Hematopoietic multipotent progenitor cell treated with erythropoietin and hydrocortisone succinate and interleukin-3 and kit ligand, for 17 days (in vitro differentiated cells): Measurements from ENCODE around the gene BCAR1.
"Not testable (repeated sequence)": the region's sequence is repeated elsewhere in the genome, so short reads cannot be mapped to it uniquely, and the experiment has no call there.

Source experiments
- DNase-seq: peaks from one replicate; pipeline ENCODE4 v3.0.0-alpha.2; 2015; ENCODE audit warnings: low spot score

BCAR1 gene

DNA sequence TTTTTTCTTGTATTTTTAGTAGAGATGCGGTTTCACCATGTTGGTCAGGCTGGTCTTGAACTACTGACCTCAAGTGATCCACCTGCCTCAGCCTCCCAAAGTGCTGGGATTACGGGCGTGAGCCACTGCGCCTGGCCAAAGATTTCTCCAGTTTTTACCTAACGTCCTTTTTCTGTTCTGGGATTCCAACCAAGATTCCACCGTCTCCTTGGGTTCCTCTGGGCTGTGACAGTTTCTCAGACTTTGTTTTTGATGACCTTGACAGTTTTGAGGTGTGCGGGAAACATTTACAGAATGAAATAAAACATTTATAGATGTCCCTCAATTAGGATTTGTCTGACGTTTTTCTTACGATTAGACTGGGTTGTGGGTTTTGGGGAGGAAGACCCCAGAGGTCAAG lies 17.9 kb upstream of the BCAR1 start:
- DNase-seq, result not testable (repeated sequence)

DNA sequence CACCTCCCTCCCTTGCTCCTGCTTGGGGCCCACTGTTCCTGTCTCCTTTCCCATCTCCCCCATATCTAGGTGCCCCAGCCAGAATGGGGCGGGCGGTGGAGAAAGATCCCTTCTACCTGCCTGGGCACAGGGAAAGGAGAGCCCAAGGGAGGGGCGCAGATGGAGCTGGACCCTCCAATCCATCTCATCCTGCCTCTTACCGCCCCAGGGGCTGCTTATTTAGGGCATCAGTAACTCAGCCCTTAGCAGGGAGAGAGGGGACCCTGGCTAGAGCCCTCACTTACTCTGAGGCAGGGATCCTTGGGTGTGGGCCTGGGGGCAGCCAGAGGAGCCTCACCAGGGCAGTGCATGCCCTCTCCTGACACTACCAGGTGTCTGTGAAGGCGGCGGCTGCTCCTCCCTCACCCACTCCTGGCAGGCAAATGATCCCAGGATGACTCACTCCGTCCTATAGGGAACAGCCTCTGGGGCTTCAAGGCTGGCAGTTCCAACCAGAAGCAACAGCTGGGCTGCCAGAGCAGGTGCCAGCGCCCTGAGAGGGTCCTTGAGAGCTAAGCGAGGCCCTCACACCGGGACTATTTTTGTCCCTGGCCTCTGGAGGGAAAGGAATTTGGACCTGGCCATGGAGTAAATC lies 16.3 kb upstream of the BCAR1 start:
- no peak for DNase-seq

DNA sequence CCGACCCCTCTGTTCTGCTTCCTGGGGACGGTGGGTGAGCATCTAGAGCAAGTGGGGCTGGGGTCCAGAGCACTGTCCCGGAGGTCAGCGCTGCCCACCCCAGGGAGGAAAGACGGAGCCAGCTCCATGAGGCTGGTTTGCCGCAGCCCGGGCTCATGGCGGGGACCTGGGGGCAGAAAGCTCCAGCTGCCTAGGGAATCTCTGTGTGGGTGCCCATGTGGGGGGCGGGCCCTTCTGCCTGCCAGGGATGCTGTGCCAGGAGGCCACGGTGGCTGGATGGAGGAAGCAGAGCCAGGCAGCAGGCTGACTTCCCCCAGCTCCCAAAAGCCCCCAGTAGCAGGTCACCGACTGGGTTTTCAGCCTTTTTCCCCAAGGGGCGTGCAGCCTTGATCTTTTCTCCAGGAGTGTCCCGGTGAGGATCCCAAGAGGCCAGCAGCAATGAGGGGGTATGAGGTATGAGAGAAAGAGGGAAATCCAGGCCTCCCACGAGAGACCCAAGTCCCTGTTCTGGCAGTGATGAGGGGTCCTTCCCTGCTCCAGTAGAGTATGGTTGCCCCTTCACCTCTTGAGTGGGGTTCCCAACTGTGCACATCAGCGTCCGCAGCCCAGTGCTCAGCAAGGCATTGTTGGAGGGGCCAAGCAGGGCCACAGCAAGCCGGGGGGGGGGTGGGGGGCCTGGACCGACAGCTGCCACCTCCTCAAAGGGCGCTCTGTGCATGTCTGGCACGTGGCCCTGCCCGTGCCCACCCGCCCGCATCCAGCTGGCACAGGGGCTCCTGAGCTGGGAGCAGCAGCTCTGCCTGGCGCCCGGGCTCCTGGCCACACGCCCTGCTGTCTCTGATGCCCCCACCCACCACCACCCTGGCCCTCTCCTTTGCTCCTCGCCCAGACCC lies 15.6 kb upstream of the BCAR1 start:
- no peak for DNase-seq

DNA sequence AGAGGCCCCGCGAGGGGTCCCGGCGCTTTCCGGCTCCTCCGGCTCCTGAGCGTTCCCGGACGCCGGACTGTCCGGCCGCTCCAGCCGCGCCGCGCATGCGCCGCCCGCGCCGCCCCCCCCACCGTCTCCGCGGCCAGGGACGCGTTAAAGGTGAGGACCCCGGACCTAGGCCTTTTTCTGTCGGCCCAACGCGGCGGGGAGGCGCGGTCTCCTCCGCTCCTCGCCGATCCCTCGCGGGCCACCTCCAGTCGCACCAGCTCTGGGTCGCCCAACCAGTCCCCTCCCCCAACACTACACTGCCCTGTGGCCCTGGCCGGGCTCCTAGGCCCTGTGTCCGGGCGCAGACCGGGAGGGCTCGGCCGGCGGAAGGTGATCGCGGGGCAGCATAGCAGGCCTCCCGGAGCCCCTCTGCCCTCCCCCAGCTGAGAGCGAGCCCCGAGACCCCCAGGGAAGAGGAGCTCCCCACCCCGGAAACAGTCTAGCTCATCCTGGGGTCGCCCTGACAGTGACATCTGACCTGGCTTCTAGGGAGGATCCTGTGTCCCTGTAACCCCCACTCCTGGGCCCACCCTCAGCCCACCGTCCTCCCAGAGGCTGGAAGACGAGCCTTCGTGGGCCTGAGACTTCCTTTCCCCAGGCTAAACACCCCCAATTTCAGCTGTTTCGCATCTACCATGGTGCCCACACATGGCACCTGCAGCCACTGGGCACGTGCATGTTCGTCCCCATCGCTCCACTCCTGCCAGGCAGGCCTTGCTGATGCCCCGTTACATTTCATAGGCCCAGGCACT lies 14.7 kb upstream of the BCAR1 start:
- peak; percentile 55 for DNase-seq

DNA sequence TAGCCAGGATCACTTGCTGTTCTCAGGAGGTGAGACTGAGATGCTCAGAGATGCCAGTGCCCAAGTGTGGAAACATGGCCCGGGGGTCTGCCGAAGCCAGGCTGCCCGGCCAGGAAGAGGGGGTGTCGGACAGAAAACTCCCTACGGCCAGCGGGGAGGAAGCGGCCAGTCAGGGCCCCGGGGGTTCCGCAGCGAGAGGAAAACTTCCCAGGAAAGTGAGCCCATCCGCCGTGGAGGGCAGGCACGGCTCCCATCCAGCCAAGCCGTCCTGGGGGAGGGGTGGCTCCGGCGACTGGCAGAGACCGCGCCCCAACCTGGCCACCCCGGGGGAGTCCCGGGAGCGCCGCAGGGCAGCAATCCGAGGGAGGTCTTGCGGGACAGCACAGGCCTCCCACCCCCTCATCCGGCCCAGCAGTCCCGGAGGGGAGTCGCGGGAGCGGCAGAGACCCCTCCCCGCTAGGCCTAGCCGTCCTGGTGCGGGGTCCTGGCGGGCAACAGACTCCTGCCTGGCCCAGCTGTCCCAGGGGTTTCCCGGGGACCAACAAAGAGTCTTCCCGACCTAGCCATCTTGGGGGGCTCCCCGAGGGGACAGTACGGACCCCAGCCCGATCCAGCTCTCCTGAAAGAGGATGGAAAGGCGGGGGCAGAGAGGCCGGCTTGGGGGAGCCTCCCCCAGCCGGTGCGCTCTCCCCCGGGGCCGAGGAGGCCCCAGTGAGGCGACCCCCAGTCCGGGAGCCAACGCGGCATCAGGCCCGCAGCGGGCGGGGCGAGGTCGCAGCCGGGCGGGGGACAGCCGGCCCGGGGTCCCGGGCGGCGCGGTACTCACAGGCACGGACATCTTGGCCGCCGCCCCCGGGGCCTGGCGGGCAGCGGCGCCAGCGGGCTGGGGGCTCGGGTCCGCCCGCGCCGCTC lies 13.8 kb upstream of the BCAR1 start:
- no peak for DNase-seq

DNA sequence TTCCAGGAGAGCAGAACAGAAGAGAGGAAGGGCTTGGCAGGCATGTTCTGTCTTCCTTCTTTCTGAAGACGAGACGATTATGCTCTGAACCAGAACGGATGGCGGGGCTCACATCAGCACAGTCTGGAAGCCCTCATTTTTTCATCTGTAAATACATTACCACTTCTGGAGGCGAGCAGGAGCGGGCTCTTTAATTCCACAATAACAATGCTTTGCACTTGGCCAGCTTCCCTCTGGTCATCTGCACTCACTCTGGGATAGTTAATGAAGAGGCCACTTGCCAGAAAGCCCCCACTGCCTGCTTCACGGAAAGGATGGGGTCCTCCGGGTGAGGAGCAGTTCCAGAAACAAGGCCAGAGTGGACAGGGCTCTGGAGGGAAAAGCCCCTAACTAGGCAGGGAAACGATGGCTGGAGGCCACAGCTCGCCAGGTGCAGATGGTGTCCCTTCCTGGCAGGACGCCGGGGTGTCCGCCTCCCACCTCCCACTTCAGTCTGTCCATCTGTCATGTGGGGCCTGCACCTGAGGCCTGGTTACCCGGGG lies 13.1 kb upstream of the BCAR1 start:
- DNase-seq, result no peak

DNA sequence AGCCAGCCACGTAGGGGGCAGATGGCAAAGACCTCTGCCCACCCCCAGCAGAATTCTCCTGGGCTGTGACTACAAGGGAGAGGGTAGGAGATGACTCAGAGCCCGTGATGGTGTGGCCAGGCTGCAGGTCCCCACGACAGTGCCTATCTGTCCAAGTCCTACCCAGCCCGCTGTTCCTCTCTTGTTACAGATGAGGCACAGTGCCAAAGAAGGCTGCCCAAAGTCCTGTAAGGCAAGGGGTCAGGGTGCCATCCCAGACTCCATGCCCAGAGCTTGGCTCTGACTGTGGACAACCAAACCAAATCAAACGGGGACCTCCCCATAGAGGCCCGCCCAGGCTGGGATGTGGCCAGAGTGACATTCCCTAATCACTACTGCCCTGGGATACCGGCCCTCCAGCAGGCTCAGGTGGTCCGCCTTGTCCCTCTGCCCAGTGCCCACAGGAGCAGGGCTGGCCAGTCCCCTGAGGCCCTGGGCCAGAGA lies 12.6 kb upstream of the BCAR1 start:
- DNase-seq, result no peak

DNA sequence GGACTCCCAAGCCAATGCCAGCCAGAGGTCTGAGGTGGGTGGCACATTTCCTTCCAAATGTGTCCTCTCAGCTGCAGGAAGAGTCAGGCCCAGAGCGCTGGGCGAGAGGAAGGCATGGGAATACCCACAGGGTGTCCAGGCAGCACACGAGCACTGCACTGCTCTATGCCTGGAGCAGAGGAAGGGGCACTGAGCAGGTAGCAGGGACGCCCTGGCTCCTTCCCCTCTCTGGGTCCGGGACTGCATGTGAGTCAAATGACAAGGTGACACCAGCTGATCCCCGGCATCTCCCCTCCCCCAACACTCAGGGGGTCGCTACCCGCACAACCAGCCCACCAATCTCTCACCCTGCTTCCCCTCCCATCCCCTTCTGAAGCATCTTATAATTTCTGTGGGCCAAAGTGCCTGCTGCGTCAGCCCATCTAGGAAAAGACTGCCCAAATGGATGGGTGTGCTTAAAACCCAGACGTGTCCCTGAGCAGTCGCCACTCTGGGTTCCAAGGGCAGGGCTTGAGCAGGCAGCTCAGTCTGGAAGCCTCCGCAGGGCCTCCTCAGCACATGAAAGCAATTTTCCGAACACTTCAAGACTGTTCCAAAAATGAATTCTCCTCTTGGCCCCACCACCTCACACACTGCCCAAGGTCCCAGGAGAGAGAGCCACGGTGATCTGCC lies 12.0 kb upstream of the BCAR1 start:
- DNase-seq, result no peak

DNA sequence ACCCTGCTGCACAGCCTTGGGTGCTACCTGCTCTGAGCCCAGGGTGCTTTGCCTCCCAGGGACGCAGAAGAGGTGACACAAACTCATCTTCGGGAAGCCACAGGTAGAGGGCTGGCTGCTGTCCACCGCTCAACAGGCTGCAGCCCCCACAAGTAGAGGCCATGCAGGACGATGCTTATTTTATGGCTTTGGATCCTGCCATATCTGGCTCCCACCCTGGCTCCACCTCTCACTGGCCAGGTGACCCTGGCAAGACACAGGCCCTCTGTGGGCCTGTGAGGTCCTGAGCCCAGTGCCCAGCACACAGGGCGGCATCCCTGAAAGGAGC lies 11.3 kb upstream of the BCAR1 start:
- DNase-seq, result no peak

DNA sequence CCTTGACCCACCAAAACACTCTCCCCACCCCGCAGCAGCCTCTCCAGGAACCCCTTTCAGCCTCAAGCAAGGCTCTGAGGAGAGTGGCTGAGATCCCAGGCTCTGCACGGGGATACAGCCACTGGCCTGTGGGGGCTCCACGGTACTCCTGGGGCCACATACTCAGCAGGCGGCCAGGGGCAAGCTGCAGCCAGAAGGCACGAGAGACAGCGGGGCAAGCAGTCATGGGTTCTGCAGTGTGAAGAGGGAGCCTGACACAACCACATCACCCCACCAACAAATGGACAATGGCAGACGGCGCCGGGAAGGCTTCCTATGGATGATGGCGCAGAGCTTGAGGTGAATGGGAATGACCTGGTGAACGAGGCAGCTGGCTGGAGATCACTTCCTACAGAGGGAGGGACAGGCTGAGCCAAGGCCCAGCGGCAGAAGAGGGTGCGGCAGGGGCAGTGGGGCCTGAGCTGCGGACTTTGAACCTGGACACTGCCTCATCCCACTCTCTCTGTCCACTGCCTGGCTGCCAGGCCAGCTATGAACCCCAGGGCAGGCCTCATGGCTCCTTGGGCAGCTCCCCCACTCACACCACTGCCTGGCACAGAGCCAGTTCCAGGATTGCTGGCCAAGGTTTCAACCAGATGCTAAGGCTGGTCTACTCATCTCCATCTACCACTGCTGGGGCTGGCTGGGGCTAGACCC lies 10.8 kb upstream of the BCAR1 start:
- no peak for DNase-seq

DNA sequence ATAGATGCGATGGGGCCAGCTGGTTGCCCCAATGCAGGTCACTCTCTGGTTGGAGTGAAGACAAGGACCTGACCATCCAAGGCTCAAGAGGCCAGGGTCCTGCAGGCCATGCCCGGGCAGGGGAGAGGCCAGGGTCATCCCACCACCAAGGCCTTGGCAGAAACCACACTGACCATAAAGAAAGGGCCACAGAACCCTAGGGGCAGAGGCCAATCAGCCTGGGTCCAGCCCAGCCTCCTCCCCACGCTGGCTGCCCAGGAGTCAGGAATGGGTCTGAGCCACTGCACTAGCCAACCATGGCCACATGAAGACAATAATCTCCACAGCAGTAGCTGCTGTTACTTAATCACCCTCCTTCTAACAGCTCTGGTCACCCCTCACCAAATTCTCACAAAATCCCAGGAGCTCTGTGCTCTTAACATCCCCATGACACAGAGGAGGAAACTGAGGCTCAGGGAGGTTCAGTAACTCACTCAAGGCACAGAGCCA lies 10.2 kb upstream of the BCAR1 start:
- no peak for DNase-seq

DNA sequence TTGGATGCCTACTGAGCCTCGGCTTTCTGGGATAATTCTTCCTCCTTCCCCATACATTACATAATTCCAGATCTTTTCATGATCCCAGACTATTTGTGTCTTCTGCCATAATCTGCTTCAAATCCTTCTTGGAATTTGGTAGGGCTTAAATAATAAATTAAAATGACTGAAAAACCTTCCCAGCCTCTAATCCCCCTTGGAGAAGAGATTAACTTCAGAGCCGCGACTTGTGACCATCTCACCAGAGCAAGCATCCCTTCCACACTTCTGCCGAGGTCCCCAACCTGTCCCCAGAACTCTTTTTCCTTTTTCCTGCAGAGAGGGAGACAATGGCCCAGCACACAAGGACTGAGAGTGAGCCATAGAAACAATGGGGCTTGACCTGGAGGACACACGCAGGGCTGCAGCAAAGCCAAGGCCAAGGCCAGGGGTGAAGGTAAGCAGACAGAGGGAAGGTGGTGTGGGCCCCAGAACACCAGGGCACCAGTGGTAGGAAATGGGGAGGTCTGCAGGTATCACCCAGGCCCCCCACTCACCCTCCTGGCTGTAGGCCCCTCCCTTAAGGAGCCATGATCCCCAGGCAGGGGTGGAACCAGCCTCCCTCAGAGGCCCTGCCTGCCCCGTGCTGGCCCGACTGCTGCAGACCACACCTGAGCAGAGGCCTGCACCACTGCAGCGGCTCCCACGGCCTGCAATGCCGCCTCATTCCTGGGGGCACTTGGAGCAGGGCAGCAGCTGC lies 9.6 kb upstream of the BCAR1 start:
- DNase-seq, result no peak

DNA sequence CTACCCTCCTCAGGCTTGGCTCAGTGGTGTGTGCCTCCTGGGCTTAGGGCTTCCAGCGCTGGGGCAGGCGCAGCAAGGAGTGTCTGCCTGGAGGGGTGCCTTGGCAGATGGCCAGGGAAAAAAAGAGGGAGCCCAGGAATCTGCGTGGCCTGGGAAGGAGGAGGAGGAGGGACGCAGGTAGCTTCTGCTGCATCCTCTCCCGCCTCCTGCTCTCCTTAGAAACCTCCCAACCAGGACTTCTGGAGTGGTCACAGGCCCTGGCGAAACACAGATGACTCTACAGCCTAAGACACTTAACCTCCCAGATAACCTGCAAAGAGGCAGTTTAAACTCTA lies 7.3 kb upstream of the BCAR1 start:
- no peak for DNase-seq

DNA sequence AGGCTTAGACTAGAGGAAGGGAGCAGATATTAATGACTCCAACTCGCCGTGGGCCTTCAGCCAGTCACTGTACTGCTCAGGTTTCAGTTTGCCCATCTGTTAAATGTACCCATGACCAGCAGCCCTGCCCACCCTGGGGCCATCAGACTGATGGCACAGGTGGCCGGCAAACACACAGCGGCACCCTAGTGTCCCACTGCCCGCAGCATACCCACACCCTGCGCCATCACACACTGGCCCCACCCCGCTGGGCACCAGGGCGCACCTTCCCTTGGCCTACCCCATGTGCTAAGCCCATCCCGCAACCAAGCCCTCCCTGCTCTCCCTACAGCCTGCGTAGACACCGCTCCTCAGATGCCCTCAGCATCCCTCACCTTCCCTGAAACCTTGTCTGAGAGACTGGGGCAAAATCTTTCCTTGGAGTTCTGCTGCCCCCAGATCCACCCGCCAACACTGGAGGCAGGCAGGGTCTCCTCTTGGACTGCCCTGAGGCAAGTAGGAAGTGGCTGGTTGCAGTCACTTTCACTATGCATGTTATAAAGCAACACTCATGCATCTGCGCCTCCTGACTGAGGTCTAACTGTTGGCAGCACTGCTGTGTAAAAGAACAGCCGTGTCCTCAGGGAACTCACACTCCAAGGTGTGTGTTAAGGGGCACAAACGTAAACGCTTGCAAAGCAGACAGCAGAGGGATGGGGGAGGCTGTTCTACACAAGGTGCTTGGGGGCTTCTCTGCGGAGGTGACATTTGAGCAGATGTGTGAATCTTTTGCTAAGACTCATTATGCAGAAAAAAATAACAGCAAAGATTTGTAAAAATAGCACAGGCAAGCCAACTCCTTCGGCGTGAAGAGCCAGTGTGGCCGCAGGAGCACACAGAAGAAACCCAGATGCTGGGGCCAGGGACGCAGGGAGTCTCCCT lies 6.7 kb upstream of the BCAR1 start:
- no peak for DNase-seq

DNA sequence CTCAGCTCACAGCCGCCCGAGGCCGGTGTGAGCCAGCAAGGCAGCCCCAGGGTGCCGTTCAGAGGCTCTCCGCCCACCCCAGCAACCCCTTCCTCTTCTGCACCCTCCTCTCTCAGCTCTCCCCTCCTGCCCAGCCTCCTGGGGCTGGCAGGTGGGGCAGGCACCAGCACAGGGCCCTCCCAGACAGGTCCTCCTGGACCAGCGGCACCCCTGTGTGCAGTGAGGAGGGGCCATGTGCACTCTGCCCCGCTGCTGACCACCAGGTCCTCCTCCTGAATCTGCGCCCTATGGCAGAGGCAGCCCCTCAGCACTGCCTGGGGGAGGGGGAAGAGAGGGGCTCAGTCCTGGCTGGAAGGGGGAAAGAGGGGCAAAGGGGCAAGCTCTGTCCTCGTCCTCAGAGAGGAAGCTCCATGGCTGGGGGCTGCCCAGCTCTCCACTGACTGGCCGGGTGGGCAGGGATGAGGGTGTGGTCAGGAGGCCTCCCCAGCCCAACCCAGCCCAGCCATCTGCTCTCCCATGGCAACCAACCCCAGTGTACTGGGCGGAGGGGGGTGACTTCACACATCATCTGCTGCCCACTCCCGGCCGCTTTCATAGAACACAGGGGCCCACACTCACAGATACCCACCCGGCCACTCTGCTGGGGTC lies 5.4 kb upstream of the BCAR1 start:
- DNase-seq, result no peak

DNA sequence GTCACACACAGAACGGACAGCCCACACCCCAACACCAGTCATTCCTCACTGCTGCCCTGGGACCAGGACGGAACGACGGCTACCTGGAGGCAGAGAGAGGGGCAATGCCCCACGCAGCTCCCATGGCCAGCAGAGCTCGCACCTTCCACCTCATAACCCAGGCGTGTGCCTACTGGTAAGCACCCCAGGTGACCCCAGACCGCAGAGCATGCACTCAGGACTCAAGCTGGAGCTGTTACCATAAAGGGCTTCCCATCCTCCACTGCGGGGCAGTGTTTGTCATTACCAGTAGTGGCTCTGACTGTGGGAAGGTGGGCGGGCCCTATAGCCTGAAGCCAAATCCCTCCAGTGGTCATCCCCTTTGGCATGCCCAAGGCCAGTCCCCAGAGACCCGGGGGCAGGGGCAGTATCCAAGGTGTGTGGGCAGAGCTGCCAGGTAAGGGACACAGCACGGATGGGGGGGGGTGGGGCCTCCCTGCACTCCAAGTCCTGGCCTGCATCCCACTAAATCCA lies 4.7 kb upstream of the BCAR1 start:
- DNase-seq, result no peak

DNA sequence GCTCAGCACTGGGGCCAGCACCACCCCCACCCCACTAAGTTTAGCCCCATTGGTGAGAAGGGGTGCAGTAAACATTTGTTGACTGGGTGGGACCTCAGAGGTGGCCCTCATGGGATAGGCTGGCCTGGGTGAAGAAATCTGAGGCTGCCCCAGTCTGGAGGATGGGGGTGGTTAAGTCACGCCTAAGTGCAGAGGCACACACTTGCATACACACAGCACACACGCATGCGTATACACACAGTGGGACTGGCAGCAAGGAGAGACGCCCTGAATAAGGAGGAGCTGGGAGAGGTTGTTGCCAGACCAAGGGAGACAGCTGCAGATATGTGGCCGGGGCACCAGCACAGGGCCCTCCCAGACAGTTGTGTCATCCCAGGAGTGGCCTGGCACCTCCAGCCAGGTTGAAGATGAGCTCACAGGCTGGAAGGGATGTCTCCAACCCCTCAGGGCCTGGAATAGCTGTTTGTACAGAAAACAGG lies 3.0 kb upstream of the BCAR1 start:
- DNase-seq, result no peak
